ENCODE measurements around the gene CCDC138. TPM values are rescaled to one million over a fixed set of nuclear protein-coding genes. Genes with fewer than 3 reads are reported as not detected.

Gene CCDC138
- total and polyA plus RNA-seq, 2 of the 13 experiments (the other 11 are each of a cell fraction or from before 2014, with no cell fraction given), result 5.6 to 32.5 TPM

- TF ChIP-seq ADNP (CRISPR knock-in tag; IDR thresholded peaks at IDR 0.05) (no peak), ZNF556 (CRISPR knock-in tag; IDR thresholded peaks at IDR 0.05; ENCODE audit: borderline replicate concordance) (no peak)
Observed at GRCh38 chr2:108825254-108825653, 38.7 kb downstream of the CCDC138 start (continued).

GRCh38 chr2:108825736-108826135 lies 39.2 kb downstream of the CCDC138 start:
- Histone ChIP-seq H2AFZ (ENCODE audit: low read length) (no peak overlapping the region), H3K4me1 (ENCODE audit: insufficient read depth, low read length) (peaks cover 13% of the 10 kb centered on the region), H3K4me3 (replicated peaks in 1 of 3; ENCODE audit: insufficient read depth in 1 of 3, low read depth in 2 of 3, low read length in 3 of 3) (no peak overlapping the region), H3K36me3 (replicated peaks in 1 of 2; ENCODE audit: control insufficient read depth in 1 of 2, insufficient read depth in 2 of 2, low read length in 2 of 2) (peaks cover 0 to 12% of the 10 kb centered on the region in 2 experiments; a peak in 2 of 5 replicates), H4K20me1 (ENCODE audit: insufficient read depth, low read length) (no peaks in the 10 kb centered on the region), H3K4me2 (ENCODE audit: low read depth, low read length) (no peak overlapping the region), H3K79me2 (ENCODE audit: insufficient read depth, low read length) (no peaks in the 10 kb centered on the region), H3K9ac (ENCODE audit: insufficient read depth, low read depth, low read length) (no peak overlapping the region), H3K27me3 (ENCODE audit: control insufficient read depth in 1 of 2, insufficient read depth in 2 of 2, low read length in 2 of 2) (no peaks in the 10 kb centered on the region), H3K27ac (ENCODE audit: extremely low read length, insufficient read depth, low read length) (no peak overlapping the region), H3K9me3 (ENCODE audit: low read length) (no peaks in the 10 kb centered on the region)
- BruUV-seq (replicated peaks), result no TSS peak
- CTCF ChIA-PET (ENCODE audit: low intra/inter-chr PET ratio, low total read pairs), result no interaction called here
- in situ Hi-C loops (cut with HindIII; ENCODE audit: extremely low pct_ligation_motif_present, low pct_unique_long_range_greater_than_20kb) (no loop called here), intact Hi-C loops (cut with micrococcal nuclease; ENCODE audit: unreplicated experiment) (no loop called here)
- no peak for DNase-seq (ENCODE audit: low spot score)
- no peak for ATAC-seq
- no peak for TF ChIP-seq RAD51 (IDR thresholded peaks at IDR 0.05; ENCODE audit: borderline replicate concordance)
- no peak for TF ChIP-seq ZNF7 (CRISPR knock-in tag; IDR thresholded peaks at IDR 0.05)
- TF ChIP-seq GZF1 (CRISPR knock-in tag; IDR thresholded peaks at IDR 0.05), result no peak
- no peak for TF ChIP-seq PHF5A (CRISPR knock-in tag; IDR thresholded peaks at IDR 0.05; ENCODE audit: low read depth, unreplicated experiment)
- TF ChIP-seq PRPF4 (IDR thresholded peaks at IDR 0.05; ENCODE audit: low read depth, low read length, poor library complexity, severe bottlenecking), result no peak
- no peak for TF ChIP-seq GABPB1 (CRISPR knock-in tag; IDR thresholded peaks at IDR 0.05)
- FAIRE-seq, result no peak
- POLR2A ChIA-PET, result no interaction called here
- 99% methylated on average over 3 of the region's 3 CpGs for WGBS (ENCODE audit: low lambda C conversion rate)

Data from HepG2 (cell line).